ENCODE results near the gene MRM2.

MRM2 gene

DNA sequence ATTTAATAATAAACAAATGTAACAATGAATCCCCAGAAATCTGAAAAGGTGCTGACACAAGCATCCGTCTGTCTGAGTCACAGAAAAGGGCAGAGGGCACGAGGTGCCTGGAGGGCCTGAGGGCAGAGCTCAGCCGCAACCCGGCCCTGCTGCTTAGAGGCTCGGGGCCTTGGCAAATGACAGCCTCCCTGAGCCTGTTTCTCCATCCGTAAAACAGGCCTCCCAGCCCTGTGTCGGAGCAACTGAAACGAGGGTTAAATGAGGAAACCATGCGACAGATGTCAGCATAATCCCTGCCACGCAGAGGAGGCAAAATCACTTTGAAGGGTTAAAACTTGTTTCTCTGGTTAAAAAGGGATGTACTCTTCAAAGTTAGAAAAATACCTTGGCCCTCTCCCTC lies 24.9 kb upstream of the MRM2 start:
- DNase-seq (ENCODE audit: low read depth in 3 of 3): no peak

DNA sequence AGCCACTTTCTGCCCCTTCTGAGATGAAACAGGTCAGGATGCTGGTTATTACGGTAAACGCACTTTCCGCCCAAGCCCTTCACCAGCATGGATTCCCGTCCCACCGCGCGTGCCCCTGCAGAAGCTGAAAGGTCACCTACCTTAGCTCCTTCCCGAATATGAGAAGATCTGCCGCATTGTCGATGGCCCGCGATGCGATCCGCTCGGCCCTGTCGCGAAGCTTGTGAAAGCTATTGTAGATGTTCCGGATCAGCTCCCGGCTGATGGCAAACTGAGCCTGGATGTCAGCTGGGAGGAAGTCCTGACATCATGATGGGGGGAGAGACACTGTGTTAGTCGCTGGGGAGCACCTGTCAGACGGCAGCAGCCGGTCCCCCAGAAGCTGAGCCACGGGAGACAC lies 22.2 kb upstream of the MRM2 start:
- no peak for DNase-seq (ENCODE audit: low read depth in 3 of 3)

DNA sequence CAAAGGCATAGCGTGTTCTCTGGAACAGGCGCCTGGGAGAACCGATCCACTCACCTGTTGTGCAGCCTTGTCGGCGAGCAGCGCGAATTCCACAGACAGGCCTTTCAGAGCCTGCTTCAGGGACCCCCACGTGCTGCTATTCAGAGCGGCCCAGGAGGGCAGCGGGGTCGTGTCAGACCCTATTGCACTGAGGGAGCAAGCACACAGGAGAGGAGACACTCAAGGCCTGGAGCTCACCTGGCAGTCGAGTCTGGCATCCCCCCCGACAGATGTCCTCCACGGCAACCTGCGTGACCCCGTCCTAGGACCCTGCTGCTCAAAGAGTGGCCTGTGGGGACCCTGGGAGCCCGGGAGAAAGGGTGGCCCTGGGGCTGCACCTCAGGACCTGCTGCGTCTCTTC lies 21.2 kb upstream of the MRM2 start:
- no peak for DNase-seq (ENCODE audit: low read depth in 3 of 3)

DNA sequence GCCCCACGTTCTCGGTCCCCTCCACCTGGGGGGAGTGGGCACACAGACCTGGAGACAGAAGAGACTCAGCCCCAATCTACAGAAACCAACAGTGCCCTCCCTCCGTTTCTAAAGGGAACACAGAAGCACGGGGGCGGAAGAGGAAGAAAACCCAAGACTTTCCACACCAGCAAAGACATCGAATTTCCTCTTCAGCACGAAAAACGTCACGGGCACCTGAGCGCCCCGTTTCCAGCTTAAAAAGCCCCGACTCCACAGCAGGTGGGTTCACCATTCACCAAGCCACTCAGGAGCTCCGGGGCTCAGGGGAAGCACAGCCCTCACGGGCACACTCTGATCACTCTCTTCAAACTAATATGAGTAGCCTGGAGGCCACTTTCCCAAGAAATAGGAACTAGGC lies 19.6 kb upstream of the MRM2 start:
- no peak for DNase-seq (ENCODE audit: low read depth in 3 of 3)

DNA sequence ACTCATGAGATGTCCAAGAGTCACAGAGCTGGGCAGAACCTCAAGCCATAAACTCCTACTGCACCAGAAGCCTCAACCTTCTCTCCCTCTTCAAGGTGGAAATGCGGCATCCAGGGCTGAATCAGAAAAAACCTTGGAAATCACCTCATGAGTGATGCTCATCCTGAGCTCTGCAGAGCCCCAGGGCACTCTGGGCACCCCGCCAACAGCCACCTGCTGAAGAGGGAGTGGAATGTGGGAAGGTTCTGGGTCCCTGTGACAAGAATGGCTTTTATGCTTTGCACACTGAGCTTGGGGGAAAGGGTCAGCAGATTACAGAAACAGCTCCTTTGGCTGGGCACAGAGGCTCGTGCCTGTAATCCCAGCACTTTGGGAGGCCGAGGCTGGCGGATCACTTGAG lies 18.8 kb upstream of the MRM2 start:
- no peak for DNase-seq (ENCODE audit: low read depth in 3 of 3)

DNA sequence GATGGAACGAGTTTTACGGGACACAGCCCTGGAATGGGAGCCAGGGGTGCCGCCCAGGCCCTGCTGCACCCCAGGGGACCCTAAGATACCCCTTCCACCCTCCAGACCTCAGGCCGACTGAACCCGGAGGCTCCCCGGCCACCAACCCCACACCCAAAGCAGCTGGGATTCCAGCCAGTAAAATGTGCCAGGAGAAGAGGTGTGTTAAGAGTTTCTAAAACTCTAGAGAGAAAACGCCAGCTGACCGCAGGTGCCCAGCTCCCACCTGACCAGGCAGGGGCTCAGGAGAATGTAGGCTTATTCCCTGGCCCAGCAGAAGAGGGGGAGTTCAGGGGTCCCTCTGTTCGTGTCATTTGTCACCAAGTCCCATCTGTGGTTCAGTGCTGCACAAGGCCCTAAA lies 17.5 kb upstream of the MRM2 start:
- DNase-seq (ENCODE audit: low read depth in 3 of 3): no peak

DNA sequence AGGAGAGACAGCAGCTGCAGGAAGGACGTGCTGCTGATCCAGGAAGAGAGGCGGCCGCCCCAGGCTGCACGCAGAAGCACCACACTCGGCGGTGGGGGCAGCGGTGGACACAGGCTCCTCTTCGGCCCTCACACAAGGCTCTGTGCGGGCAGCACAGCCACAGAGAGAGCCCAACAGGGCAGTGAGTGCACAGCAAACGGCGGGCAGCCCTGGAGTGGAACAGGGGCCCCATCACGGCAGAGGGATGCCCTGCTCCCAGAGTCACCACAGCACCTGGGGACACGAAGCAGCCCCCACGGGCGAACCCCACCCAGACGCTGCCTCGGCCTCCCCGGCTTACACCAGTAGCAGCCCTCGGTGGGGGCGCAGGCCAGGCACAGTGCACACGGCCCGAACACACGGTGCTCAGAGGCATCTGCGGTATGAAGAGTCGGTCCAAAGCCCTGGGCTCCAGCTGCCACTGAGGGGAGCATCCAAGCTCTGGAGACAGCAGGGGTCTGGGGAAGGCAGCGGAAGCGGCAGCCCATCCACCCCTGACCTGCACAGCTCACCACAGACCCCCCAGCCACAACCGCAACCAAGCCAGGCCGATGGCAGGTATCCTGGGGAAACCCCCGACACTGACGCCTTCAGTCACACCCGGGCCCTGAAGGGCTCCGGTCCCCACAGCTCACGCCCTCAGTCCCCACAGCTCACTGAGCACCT lies 16.8 kb upstream of the MRM2 start:
- no peak for DNase-seq (ENCODE audit: low read depth in 3 of 3)

DNA sequence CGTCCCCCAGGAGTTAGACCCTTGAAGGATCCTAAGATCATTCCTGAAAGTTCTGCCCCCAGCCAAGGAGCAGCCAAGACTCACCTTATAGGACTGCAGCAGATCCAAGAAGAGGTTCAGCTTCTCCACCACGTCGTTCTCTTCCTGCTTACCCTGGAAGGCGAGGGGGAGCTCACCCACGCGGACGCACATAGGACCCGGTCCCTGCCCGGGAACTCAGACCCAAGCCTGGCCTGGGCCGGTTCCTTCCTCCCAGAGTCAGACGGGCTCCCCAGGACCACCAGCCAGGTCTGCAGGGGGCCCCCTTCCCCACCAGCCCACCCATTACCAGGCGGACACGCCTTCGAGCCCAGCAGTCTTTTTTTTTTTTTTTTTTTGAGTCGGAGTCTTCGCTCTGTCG lies 15.6 kb upstream of the MRM2 start:
- no peak for DNase-seq (ENCODE audit: low read depth in 3 of 3)

DNA sequence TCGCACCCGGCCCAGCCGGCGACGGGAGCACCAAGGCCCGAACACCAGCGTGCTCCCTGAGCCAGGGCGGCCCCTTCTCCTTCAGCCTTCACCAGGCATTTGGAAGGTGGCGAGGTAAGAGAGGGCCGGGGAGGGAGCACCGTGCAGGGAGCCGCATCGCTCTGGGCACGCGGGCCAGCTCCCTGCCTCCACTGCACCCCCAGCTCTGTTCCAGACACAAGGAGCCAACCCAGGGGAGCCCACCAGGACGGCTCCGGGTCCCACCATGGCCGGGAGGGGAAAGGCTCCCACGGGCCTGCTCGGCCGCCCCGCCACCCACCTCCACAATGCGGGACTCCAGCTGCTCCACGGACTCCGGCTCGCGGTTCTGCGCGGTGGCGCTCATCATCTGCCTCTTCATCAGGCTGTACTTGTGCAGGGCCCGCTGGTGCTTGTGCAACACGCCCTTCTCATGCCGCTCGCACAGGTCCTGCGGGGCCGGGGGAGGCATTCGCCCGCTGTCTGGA lies 15.1 kb upstream of the MRM2 start:
- DNase-seq (ENCODE audit: low read depth in 3 of 3): no peak

DNA sequence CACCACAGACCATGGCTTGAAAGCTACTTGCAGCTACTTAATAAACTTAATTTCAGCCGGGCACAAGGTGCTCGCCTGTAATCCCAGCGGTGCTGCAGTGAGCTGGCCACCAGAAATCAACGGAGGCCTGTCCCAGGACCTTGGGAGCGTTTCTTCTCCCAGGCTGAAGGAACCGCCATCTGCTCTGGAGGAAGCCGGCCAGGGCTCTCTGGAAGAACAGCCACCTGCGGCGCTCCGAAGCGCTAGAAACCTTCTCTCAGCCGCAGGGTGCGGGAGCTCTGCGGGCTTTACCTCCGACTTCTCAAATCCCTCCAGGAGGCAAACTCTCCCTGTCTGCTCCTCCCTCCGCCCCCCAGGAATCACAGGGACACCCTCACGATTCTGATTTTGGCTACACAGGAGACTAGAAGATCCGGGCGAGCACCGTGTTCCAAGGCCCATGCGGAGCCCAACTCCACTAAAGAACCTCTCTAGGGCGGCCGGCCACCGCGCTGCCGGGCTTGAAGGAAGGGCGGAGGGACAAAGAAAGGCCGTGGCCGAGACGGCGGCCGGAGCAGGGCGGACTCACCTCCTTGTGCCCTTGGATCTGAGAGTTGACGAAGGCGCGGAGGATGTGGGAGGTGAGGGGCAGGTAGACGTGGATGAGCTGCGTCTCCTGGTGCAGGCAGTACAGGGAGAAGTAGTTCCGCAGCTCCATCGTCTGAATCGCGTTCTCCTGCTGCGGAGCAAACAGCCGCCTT lies 14.5 kb upstream of the MRM2 start:
- no peak for DNase-seq (ENCODE audit: low read depth in 3 of 3)

DNA sequence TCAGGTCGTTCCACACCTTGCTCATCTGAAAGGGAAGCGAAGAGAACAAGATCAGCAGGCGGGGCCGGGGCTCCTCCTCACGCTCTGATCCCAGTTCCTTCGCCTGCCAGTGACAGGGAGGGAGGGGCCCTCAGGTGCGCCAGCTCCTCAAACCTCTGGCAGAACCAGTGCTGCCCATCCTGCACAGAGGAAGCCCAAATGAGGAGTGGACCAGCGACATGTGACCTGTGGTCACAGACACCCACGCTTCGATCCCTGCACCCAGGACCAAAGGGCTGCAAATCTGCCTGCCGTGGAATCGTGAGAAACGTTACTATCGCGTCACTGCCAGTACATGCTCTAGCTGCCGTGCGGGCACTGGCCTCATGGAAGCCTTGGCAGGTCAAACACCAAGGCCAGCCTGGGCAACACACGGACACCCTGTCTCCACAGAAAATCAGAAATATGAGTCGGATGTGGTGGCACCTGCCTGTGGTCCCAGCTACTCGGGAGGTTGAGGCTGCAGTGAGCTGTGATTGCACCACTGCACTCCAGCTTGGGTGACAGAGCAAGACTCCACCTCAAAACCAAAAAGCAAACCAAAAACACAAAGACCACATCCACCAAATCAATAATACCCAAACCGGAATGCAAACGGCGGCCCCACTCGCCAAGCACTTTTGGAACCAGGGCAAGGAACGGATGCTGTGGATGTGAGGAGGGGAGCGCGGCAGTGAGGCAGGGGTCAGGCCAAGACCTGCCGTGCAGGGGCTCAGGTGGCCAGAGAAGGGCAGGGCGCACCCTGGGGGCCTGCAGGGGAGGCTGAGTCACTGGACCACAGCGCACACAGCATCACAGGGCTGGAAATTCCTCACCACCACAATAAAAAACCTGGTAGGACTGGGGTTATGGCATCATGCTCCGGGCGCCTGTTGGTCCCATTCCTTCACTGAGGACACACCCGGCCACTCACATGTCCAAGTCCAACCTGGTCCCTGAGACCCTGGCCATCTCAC lies 13.4 kb upstream of the MRM2 start:
- DNase-seq (ENCODE audit: low read depth in 3 of 3): no peak

DNA sequence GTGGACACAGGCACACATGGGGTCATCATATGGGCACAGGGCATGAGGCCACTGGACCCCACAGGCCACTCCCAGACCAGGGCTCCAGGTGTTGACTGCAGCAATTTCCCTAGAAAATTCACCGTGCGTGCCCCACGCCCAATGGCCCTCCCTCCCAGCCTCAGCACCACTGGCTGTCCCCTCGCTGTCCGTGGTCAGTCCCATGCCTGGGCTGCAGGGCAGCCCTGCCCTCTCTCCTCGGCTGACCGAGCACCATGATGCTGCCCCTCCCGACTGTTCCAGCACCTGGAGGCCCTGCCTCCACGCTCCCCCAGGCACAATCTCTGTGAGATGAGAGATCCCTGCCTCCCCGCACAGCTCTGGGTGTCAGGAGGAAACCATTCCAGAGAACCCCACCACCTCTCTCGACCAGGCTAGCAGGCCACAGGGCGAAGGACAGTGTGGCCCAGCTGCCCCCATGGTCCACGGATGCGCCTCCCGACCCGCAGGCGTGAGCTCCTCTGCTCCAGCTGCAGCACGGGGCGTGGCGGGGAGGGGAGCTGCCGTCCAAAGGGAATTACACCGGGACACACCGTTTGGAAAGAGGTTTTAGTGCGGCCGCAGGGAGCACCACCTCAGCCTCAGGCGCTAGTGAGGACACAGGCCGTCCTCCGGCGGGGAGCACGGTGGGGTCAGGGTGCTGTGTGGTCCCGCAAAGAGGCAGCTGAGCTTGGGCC lies 12.6 kb upstream of the MRM2 start:
- no peak for DNase-seq (ENCODE audit: low read depth in 3 of 3)

DNA sequence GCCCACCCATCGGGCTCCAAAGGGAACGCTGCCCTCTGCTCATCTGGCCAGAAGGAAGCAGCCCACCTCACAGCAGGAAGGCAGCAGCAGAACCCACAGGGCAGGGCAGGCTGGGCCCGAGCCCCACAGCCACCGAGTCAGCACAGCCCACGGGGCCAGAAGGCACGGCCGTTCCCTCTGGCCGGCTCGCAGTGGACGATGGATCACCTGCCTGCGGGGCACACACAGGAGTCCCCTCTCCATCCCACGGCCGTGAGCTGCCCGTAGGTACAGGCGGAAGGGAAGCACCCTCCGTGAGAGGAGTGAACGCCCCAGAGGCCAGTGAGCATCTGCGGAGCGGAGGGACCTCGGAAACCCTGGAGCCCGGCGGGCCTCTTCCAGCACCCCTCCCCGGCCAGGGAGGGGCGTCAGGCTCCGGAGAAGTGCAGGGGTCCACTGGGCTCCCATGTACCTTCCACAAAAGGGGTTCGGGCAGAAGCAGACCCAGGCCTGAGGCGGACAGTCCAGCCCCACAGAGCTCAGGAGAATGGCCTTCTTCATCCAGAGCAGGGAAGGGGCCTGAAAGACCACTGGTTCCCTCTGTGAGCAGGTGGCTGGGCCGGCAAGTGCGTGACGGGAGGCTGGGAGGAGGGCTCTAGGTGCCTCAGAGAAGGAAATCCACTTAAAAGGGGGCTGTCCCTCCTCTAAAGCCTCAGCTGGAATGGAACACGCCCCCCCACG lies 11.7 kb upstream of the MRM2 start:
- no peak for DNase-seq (ENCODE audit: low read depth in 3 of 3)

DNA sequence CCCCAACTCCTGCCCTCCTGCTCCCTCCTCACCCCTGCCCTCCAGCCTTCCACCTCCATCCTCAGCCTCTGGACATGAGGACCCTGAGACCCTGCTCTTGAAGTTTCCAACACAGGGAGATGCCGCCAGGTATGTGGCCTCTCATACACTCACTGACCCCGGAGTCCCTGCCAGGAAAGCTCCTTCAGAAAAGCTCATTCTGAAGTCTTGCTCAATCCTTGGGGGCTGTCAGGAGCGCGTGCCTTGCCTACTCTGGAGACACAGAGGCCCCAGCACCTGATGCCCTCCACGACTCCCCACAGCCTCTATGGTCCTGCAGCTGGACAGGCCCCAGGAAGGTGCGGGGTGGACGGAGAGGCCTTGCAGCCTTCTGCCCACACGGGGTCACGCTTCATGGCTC lies 11.0 kb upstream of the MRM2 start:
- DNase-seq (ENCODE audit: low read depth in 3 of 3): no peak

DNA sequence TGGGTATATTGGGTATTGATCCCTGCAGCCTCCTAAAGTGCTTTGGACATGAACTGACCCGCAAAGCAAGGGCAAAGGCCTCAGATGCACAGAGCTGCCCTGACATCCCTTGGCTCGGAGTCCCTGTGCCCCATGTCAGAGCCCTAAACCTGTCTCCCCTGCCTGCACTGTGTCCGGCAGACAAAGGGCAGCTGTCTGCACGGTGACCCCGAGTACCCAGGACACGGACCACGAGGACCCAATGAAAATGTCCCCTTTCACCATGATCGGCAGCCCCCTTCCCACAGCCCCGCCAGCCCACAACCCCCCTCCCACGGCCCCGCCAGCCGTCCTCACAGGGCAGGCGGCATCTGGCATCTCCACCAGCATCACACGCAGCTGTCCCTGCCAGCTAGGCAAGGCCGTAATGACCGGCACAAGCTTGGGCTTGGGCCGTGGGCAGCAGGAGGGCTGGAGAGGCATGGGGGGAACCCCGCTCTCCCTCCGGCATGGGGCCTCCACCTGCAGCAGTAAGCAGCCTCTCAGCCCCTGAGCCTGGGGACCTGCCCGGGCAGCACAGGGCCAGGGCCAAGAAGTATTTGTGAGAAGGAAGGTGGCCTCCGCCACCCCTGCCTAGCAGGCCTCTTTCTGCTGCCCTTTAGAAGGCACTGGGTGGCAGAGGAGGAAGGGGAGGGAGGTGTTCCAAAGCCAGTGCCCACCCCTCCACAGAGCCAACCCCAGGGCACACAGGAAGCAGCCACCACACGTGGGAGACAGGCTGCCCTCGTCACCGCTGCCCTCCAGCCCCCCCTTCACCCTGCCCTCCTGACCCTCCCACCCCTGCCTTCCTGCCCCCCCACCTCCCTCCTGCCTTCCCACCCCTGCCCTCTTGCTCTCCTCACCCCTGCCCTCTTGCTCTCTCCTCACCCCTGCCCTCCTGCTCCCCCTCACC lies 10.1 kb upstream of the MRM2 start:
- DNase-seq (ENCODE audit: low read depth in 3 of 3): no peak

DNA sequence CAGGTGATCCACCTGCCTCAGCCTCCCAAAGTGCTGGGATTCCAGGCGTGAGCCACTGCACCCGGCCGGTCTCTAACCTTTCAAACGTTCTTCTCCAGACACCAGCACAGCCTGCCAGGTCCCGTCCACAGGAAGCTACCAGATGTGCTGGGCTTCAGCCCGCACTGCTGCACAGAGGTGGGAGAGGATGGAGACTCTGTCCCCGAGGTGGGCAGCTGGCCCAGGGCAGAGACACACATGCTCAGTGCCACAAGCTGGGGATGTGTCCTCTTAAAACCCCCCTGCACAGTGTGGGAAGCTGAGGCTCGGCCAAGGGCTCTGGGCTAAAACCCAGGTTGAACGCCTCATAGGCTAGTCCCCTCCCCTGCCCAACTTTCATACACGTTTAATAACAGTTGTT lies 9.4 kb upstream of the MRM2 start:
- DNase-seq (ENCODE audit: low read depth in 3 of 3): no peak

DNA sequence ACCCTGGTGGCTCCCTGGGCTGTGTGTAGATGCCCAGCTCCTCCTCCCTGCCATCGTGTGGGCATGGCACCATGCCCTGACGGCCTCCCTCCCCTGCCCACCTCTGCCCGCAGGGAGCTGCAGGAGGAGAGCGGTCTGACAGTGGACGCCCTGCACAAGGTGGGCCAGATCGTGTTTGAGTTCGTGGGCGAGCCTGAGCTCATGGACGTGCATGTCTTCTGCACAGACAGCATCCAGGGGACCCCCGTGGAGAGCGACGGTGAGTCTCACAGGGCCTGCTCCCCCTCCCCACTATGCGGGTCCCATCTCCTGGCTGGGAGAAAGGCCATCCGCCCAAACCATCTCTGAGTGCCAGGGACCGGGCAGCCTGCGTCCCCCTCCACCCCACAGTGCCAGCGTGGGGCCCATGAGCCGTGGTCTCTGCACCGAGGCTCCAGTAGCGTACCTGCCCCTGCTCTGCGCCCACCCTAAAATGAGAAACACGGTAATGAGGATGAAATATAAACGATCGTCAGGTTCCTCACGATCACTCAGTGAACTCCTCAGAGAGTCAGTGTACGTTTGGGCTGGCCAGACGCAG lies 7.8 kb upstream of the MRM2 start:
- DNase-seq (ENCODE audit: low read depth in 3 of 3): no peak

DNA sequence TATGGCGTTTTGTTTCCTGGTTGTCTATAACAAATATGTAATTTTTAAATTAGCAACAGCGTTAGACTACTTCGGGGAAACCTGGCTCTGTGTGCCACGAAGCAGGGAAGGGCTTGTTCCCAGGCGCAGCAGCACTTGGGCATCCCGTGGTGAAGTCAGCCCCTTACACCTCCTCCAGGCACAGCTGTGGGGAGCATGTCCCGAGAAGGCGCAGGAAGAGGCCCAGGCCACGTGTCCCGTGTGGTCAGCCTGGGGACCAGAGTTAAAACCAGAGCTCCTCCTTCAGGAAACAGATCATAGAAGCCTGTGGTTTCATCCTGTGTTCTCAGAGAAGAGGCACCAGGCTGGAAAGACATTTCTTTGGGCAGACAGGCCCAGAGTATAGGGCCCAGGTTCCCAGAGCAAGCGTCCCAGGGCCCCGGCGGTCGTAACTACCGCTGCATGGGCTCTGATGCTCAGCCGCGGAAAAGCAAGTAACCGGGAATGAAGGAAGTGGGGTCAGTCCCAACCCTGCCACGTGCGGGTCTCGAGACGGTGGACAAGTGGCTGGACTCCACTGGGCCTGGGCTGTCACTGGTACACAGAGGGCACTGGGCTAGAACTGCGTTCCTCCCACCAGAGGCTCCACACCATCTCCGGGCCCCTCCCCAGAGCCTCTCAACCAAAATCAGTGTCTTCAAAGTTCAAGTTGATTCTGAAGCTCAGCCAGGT lies 7.1 kb upstream of the MRM2 start:
- no peak for DNase-seq (ENCODE audit: low read depth in 3 of 3)
